HAP-1 (cell line): ENCODE measurements around the gene CXCL14.
A peak's percentile ranks its signal among the peaks of the same experiment; 100 is the strongest.

Experiments
- DNase-seq, 2 experiments: peaks; one replicate each; pipeline ENCODE4 v3.0.0-alpha.2; 2016 to 2020; ENCODE audit warnings: low spot score in 2 of 2
- H3K27me3 ChIP-seq: fragments of 250-450 bp; sonication (Bioruptor Pico); 2 replicates; pipeline ENCODE4 v1.5.1; 2020; ENCODE audit warnings: low read depth, mild to moderate bottlenecking, moderate library complexity
- H3K36me3 ChIP-seq: fragments of 250-450 bp; sonication (Bioruptor Pico); replicated peaks from 2 replicates; pipeline ENCODE4 v1.5.1; 2020; ENCODE audit warnings: mild to moderate bottlenecking
- H3K4me1 ChIP-seq: fragments of 250-450 bp; sonication (Bioruptor Pico); 2 replicates; pipeline ENCODE4 v1.5.1; 2020; ENCODE audit warnings: mild to moderate bottlenecking
- H3K4me3 ChIP-seq: fragments of 250-450 bp; sonication (Bioruptor Pico); 2 replicates; pipeline ENCODE4 v1.5.1; 2020; ENCODE audit warnings: mild to moderate bottlenecking, moderate library complexity
- H3K9me3 ChIP-seq: fragments of 250-450 bp; sonication (Bioruptor Pico); 2 replicates; pipeline ENCODE4 v1.5.1; 2020; ENCODE audit warnings: mild to moderate bottlenecking, moderate library complexity
- in situ Hi-C: fragments of 300-500 bp; cut with MboI; formaldehyde crosslinking; loops from 3 replicates; pipeline ENCODE4 v1.14.3; 2020; ENCODE audit warnings: low sequenced_read_pairs, inconsistent platforms, mixed read lengths

CXCL14 gene

DNA sequence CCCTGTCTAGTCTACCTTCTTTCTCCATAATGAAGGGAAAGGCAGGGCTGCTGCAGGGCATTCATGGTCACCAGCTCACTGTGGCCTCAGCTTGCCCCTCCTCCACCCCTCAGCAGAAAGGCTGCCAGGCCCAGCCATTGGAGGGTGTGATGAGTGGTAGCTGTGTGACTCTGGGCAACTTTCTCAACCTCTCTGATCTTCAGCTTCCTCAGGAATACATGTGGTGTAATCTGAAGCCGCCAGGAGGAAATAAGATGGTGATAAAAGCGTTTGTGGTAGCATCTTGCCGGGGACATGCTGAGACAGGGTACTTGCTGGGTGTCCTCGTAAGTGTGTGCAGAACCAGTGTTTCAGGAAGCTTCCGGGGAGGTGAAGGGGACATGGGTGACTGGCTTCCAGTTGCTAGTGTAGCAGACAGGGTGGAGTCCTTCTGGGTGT, 9.8 kb downstream of the CXCL14 start:
- in situ Hi-C loops, result no loop called here
- peaks cover 28% of the 10 kb centered on the region for H3K4me1 ChIP-seq
- no peaks in the 10 kb centered on the region for H3K9me3 ChIP-seq
- no peaks in the 10 kb centered on the region for H3K36me3 ChIP-seq
- no peaks in the 10 kb centered on the region for H3K27me3 ChIP-seq
- no peak overlapping the region for H3K4me3 ChIP-seq
- no peak for DNase-seq

GRCh38 chr5:135568246-135568645, 10.5 kb downstream of the CXCL14 start:
- no peak overlapping the region for H3K4me3 ChIP-seq
- no peak for DNase-seq
- in situ Hi-C loops, result no loop called here
- no peaks in the 10 kb centered on the region for H3K36me3 ChIP-seq
- no peaks in the 10 kb centered on the region for H3K9me3 ChIP-seq
- no peaks in the 10 kb centered on the region for H3K27me3 ChIP-seq
- H3K4me1 ChIP-seq, result peaks cover 29% of the 10 kb centered on the region

- no peak for DNase-seq
- Histone ChIP-seq H3K9me3 (no peaks in the 10 kb centered on the region), H3K4me3 (no peak overlapping the region), H3K36me3 (no peaks in the 10 kb centered on the region), H3K27me3 (no peaks in the 10 kb centered on the region), H3K4me1 (peaks cover 35% of the 10 kb centered on the region)
- in situ Hi-C loops, result no loop called here
Observed at GRCh38 chr5:135567661-135568060, 11.1 kb downstream of the CXCL14 start.

GRCh38 chr5:135566422-135567400, 12.1 kb downstream of the CXCL14 start:
- no peak for DNase-seq
- Histone ChIP-seq H3K4me3 (no peak overlapping the region), H3K4me1 (peaks cover 35% of the 10 kb centered on the region), H3K27me3 (no peaks in the 10 kb centered on the region), H3K36me3 (no peaks in the 10 kb centered on the region), H3K9me3 (no peaks in the 10 kb centered on the region)
- in situ Hi-C loops, result no loop called here

DNA sequence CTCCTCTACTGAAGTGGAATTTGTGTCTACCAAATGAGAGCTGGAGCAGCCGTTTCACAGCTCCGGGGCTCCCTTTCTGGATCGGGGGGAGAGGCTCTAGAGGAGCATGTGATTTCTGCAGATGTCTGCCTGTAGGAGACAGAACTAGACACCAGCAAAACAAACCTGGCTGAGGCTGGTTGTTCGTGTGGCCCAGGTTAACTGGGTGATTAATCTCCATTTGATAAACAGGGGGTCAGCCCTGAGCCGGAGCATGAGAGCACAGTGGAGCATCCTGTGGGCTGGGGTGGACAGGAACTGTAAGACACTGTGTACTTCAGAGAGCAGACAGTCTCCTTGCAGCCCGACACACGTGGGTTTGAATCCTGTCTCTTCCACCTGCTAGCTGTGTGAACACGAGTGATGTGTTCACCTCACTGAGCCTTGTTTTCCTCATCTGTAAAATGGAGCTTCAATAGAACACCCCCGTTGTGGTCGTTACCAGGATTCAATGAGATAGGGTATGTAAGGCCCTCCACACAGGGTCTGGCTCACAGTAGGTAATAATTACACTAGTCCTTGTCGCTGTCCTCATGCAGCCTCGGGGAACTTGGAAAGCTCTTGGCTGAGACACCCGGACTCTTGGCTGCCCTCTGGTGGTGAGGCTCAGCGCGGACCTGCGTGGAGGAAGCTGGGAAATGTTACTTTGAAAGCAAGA, 12.9 kb downstream of the CXCL14 start:
- H3K4me1 ChIP-seq, result peaks cover 38% of the 10 kb centered on the region
- no peaks in the 10 kb centered on the region for H3K27me3 ChIP-seq
- no peak overlapping the region for H3K4me3 ChIP-seq
- peak; percentile 69 to 94 for DNase-seq
- H3K36me3 ChIP-seq, result no peaks in the 10 kb centered on the region
- in situ Hi-C loops, result no loop called here
- no peaks in the 10 kb centered on the region for H3K9me3 ChIP-seq

GRCh38 chr5:135565266-135565665, 13.5 kb downstream of the CXCL14 start:
- in situ Hi-C loops, result no loop called here
- Histone ChIP-seq H3K4me1 (peaks cover 42% of the 10 kb centered on the region), H3K9me3 (no peaks in the 10 kb centered on the region), H3K36me3 (no peaks in the 10 kb centered on the region), H3K27me3 (no peaks in the 10 kb centered on the region), H3K4me3 (no peak overlapping the region)
- peak in 1 of 2 experiments; percentile 97 for DNase-seq

- no peaks in the 10 kb centered on the region for H3K9me3 ChIP-seq
- no peak for DNase-seq
- peaks cover 37% of the 10 kb centered on the region for H3K4me1 ChIP-seq
- in situ Hi-C loops, result loop anchor here (5.0 kb wide), 1 partner anchor 163 kb away; no protein-coding TSS in a partner anchor
- H3K27me3 ChIP-seq, result no peaks in the 10 kb centered on the region
- H3K4me3 ChIP-seq, result no peak overlapping the region
- no peaks in the 10 kb centered on the region for H3K36me3 ChIP-seq
Observed at GRCh38 chr5:135564331-135564730, 14.5 kb downstream of the CXCL14 start.

DNA sequence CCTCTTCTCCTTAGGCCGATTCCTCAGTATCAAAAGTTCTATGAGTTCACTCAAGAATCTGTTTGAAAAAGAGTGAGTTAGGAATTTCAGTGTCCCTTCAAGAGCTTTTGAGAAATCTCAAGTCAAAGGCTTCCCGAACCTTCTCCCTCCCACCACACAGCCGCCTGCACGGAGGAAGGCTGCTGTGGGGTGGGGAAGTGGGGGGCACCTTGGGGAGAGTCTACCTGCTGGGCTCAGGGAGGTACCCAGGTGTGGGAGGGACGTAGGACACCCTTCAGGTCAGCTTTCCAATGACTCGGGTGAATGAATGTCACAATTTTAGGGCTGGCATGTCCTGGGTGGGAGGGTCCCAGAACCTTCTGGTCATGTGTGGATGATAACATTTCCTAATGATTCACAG, 17.5 kb downstream of the CXCL14 start:
- in situ Hi-C loops, result loop anchor here (5.0 kb wide), 1 partner anchor 166 kb away; no protein-coding TSS in a partner anchor
- Histone ChIP-seq H3K4me1 (peaks cover 35% of the 10 kb centered on the region), H3K4me3 (no peak overlapping the region), H3K36me3 (no peaks in the 10 kb centered on the region), H3K27me3 (no peaks in the 10 kb centered on the region), H3K9me3 (no peaks in the 10 kb centered on the region)
- no peak for DNase-seq

DNA sequence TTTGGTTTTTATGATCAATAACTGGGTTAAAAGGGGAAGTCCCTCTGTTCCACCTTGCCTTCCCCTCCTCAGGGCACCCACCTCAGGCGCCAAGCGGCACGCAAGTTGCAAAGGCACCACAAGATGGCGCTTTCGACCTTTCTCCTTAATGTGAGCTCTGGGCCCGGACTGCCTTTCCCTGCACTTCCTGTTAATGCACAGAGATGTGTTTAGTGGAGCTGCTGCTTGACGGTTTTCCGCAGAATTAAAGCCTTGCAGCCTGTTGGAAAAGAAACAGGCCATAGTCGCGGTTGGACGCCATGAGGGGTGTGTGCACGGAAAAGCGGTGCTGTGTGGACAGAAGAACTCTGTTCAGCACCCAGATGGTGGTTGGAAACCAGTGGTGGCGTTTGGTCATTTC, 17.9 kb downstream of the CXCL14 start:
- Histone ChIP-seq H3K4me1 (peaks cover 31% of the 10 kb centered on the region), H3K9me3 (no peaks in the 10 kb centered on the region), H3K36me3 (no peaks in the 10 kb centered on the region), H3K27me3 (no peaks in the 10 kb centered on the region), H3K4me3 (no peak overlapping the region)
- peak; percentile 83 to 92 for DNase-seq
- in situ Hi-C loops, result loop anchor here (5.0 kb wide), 1 partner anchor 166 kb away; no protein-coding TSS in a partner anchor

GRCh38 chr5:135559354-135559753, 19.4 kb downstream of the CXCL14 start:
- peaks cover 18% of the 10 kb centered on the region for H3K4me1 ChIP-seq
- H3K4me3 ChIP-seq, result no peak overlapping the region
- no peaks in the 10 kb centered on the region for H3K27me3 ChIP-seq
- H3K9me3 ChIP-seq, result no peaks in the 10 kb centered on the region
- DNase-seq, result peak in 1 of 2 experiments; percentile 61
- in situ Hi-C loops, result loop anchor here (5.0 kb wide), 1 partner anchor 273 kb away; the partner anchor contains the start of gene SLC25A48
- H3K36me3 ChIP-seq, result no peaks in the 10 kb centered on the region

GRCh38 chr5:135557076-135557838, 21.5 kb downstream of the CXCL14 start:
- no peak overlapping the region for H3K4me3 ChIP-seq
- no peaks in the 10 kb centered on the region for H3K36me3 ChIP-seq
- no peaks in the 10 kb centered on the region for H3K27me3 ChIP-seq
- no peak for DNase-seq
- no peaks in the 10 kb centered on the region for H3K9me3 ChIP-seq
- in situ Hi-C loops, result loop anchor here (5.0 kb wide), 1 partner anchor 275 kb away; the partner anchor contains the start of gene SLC25A48
- H3K4me1 ChIP-seq, result peaks cover 7% of the 10 kb centered on the region

DNA sequence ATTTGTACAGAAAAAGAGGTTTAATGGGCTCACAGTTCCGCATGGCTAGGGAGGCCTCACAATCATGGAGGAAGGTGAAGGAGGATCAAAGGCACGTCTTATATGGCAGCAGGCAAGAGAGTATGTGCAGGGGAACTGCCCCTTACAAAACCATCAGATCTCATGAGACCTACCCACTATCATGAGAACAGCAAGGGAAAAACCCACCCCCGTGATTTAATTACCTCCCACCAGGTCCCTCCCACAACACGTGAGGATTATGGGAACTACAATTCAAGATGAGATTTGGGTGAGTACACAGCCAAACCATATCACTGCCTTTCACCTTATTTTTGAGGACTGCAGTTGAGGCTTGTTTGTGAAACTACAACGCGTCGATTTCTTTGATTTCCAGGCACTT, 22.2 kb downstream of the CXCL14 start:
- no peak overlapping the region for H3K4me3 ChIP-seq
- H3K27me3 ChIP-seq, result no peaks in the 10 kb centered on the region
- no peak for DNase-seq
- H3K36me3 ChIP-seq, result no peaks in the 10 kb centered on the region
- in situ Hi-C loops, result loop anchor here (5.0 kb wide), 1 partner anchor 276 kb away; the partner anchor contains the start of gene SLC25A48
- no peaks in the 10 kb centered on the region for H3K9me3 ChIP-seq
- peaks cover 7% of the 10 kb centered on the region for H3K4me1 ChIP-seq

GRCh38 chr5:135555530-135555929, 23.3 kb downstream of the CXCL14 start:
- peaks cover under 1% of the 10 kb centered on the region; the same call in 1 of the 2 replicates for H3K4me1 ChIP-seq
- H3K36me3 ChIP-seq, result no peaks in the 10 kb centered on the region
- H3K9me3 ChIP-seq, result no peaks in the 10 kb centered on the region
- H3K27me3 ChIP-seq, result no peaks in the 10 kb centered on the region
- no peak for DNase-seq
- in situ Hi-C loops, result loop anchor here (5.0 kb wide), 1 partner anchor 277 kb away; the partner anchor contains the start of gene SLC25A48
- H3K4me3 ChIP-seq, result no peak overlapping the region
